ENCODE measurements around the gene NFIC. TPM values are rescaled to one million over a fixed set of nuclear protein-coding genes. Genes with fewer than 3 reads are reported as not detected.
"Not testable (repeated sequence)": the region's sequence is repeated elsewhere in the genome, so short reads cannot be mapped to it uniquely, and the experiment has no call there.

The NFIC gene
- total RNA-seq, 4 donors from 2014 or later, result 125 to 285 (median 155) TPM

DNA sequence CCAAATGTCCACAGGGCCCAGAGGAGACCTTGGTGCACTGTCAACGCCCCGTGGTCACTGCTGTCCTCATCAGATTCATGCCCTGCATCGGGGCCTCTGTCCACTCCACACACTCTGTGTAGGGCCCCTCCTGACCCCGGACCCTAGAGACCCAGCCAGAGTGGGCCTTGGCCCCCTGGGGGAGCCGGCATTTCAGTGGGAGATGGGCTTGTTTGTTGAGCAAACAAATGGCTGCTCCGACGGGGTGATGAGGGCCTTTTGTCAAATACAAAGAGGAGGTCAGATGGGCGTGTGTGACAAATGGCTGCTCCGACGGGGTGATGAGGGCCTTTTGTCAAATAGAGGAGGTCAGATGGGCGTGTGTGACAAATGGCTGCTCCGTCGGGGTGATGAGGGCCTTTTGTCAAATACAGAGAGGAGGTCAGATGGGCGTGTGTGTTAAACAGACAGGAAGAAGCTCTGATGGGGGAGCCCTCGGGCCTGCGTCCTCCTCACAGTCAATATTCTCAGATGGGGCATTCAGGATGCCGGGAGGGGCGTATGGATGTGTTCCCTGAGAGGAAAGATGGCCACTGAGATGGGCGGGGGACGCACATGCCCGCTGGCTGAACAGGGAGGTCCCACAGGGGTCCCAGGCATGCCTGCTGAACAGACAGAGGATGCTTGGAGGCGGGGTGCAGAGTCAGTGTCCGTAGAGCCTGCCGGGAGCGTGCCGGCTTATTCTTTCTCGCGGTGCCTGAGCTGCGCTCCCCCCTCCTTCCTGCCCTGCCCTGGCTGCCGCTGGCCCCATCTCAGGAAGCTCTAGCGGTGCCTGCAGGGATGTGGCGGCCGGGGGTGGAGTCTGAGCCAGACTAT is 77.7 kb downstream of the NFIC start:
- 15% methylated on average over 14 of the region's 33 CpGs; no CpG with 5 or more reads in 1 of the 2 donors for WGBS, 2 donors (ENCODE audit: low coverage in 1 of 2)
- Histone ChIP-seq H3K4me1 (peaks cover 0 to 72% (median 29%) of the 10 kb centered on the region in 3 donors), H3K4me3 (no peak overlapping the region), H3K27me3 (no peaks in the 10 kb centered on the region), H3K9me3 (no peaks in the 10 kb centered on the region), H3K27ac (peak overlapping the region in 3 of 4 donors; percentile 66 to 83 (median 82)), H3K36me3 (peaks cover 0 to 92% of the 10 kb centered on the region in 2 donors)
- TF ChIP-seq POLR2A (IDR thresholded peaks at IDR 0.05), result no peak
- TF ChIP-seq EP300 (IDR thresholded peaks at IDR 0.05), result no peak
- TF ChIP-seq, protein P1, sequence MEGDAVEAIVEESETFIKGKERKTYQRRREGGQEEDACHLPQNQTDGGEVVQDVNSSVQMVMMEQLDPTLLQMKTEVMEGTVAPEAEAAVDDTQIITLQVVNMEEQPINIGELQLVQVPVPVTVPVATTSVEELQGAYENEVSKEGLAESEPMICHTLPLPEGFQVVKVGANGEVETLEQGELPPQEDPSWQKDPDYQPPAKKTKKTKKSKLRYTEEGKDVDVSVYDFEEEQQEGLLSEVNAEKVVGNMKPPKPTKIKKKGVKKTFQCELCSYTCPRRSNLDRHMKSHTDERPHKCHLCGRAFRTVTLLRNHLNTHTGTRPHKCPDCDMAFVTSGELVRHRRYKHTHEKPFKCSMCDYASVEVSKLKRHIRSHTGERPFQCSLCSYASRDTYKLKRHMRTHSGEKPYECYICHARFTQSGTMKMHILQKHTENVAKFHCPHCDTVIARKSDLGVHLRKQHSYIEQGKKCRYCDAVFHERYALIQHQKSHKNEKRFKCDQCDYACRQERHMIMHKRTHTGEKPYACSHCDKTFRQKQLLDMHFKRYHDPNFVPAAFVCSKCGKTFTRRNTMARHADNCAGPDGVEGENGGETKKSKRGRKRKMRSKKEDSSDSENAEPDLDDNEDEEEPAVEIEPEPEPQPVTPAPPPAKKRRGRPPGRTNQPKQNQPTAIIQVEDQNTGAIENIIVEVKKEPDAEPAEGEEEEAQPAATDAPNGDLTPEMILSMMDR (IDR thresholded peaks at IDR 0.05), result peak in 1 of 4 experiments; percentile 16
- TF ChIP-seq POLR2AphosphoS5 (IDR thresholded peaks at IDR 0.05), result no peak
- ATAC-seq, result peak; percentile 62

DNA sequence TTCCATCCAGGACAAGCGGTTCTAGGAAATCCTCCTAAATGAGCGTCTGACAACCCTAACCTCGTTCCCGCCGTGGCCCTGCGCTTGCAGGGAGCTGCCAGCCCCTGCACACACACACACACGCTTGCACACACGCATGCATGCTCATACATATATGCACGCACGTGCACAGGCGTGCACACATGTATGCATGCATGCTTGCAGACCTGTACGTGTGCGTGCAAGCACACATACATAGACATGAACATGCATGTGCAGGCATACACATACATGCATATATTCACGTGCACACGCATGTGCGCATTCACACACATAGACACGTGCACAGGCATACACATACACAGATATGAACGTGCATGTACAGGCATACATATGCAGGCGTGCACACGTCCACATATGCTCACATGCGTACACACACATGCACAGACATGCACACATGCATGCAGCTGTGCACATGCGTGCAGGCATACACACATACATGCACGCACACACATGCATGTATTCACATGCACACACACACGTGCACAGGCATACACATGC is 78.4 kb downstream of the NFIC start:
- Histone ChIP-seq H3K27ac (peak overlapping the region in 2 of 4 donors; percentile 83 to 85), H3K27me3 (no peaks in the 10 kb centered on the region), H3K36me3 (peaks cover 0 to 92% of the 10 kb centered on the region in 2 donors), H3K4me1 (peaks cover 0 to 71% (median 29%) of the 10 kb centered on the region in 3 donors), H3K4me3 (no peak overlapping the region), H3K9me3 (no peaks in the 10 kb centered on the region)
- no peak for TF ChIP-seq POLR2A (IDR thresholded peaks at IDR 0.05)
- no peak for TF ChIP-seq EP300 (IDR thresholded peaks at IDR 0.05)
- TF ChIP-seq, protein P1 (IDR thresholded peaks at IDR 0.05), result no peak
- no peak for TF ChIP-seq POLR2AphosphoS5 (IDR thresholded peaks at IDR 0.05)
- WGBS, 2 donors (ENCODE audit: low coverage in 1 of 2), result 56 to 65% methylated on average over 4 to 15 of the region's 24 CpGs
- no peak for ATAC-seq

DNA sequence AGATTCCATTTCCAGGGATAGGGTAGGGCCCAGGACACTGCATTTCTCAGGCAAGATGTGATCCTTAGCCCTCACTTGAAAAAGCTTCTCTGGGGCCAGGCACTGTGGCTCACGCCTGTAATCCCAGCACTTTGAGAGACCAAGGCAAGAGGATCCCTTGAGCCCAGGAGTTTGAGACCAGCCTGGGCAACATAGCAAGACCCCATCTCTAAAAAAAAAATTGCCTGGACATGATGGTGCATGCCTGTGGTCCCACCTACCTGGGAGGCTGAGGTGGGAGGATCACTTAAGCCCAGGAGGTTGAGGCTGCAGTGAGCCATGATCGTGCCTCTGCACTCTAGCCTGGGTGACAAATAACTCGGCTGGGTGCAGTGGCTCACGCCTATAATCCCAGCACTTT is 80.3 kb downstream of the NFIC start:
- H3K27me3 ChIP-seq, H3K4me3 ChIP-seq, H3K9me3 ChIP-seq, ATAC-seq: not testable (repeated sequence)
- H3K4me1 ChIP-seq, result peaks cover 0 to 66% (median 32%) of the 10 kb centered on the region in 3 donors
- H3K36me3 ChIP-seq, result peaks cover 0 to 93% of the 10 kb centered on the region in 2 donors
- H3K27ac ChIP-seq, result peak overlapping the region in 3 of 4 donors; percentile 41 to 85 (median 61)
- 100% methylated on average over 1 of the region's 4 CpGs for WGBS, 2 donors (ENCODE audit: low coverage in 1 of 2)

DNA sequence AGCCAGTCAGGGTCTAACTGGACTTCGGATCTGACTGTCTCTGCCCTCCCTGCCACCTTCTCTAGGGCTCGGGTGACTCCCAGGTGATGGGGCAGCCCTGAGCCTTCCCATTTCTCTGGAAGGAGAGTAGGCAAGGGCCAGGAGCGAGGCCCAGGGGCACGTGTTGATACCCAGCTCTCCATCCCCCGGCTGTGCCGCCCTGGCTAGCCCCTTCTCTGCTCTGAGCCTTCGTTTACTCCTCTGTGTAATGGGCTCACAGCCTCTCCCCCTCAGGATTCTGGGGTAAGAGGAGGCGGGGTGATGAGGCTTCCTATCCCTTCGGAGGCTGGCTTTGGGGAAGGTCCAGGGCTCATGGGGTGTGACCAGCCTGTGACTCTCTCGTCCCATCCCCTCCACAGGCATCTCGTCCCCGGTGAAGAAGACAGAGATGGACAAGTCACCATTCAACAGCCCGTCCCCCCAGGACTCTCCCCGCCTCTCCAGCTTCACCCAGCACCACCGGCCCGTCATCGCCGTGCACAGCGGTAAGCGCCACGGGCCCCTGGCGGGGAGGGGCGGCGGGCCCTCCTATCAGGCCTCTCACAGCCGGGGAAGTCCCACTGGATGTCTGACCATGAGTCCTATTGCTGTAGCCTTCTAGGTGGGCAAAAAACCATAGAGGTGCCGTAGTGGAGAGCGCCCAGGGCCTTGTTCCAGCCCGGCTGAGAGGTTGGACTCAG is 82.4 kb downstream of the NFIC start:
- peaks cover 0 to 94% of the 10 kb centered on the region in 2 donors for H3K36me3 ChIP-seq
- no peaks in the 10 kb centered on the region for H3K9me3 ChIP-seq
- TF ChIP-seq, protein P1 (IDR thresholded peaks at IDR 0.05), result no peak
- TF ChIP-seq EP300 (IDR thresholded peaks at IDR 0.05) (no peak), POLR2A (IDR thresholded peaks at IDR 0.05) (no peak), POLR2AphosphoS5 (IDR thresholded peaks at IDR 0.05) (no peak)
- no peaks in the 10 kb centered on the region for H3K27me3 ChIP-seq
- peak overlapping the region in 3 of 4 donors; percentile 85 to 94 (median 87) for H3K27ac ChIP-seq
- no peak for ATAC-seq
- H3K4me1 ChIP-seq, result peaks cover 0 to 60% (median 24%) of the 10 kb centered on the region in 3 donors
- no peak overlapping the region for H3K4me3 ChIP-seq
- WGBS, 2 donors (ENCODE audit: low coverage in 1 of 2), result 72% methylated on average over 2 to 4 of the region's 28 CpGs

DNA sequence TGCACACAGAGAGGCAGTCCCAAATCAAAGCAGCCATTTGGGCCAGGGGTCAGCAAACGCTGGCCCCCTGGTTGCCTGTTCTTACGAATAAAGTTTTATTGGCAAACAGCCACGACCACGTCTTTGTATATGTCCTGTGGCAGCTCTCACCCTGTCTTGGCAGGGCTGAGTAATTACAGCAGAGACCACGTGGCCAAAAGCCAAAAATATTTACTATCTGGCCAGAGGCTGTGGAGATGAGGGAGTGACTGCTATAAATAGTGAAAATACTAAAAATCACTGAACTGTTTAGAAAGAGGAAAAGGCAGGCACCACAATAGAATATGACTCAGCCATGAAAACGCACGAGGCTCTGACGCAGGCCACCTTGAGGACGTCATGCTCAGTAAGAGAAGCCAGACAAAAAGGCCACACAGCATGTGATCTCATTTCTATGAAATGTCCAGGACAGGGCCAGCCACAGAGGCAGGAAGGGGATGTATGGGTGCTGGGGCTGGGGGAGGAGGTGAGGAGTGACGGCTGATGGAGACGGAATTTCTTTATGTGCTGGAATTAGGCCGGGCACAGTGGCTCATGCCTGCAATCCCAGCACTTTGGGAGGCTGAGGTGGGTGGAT is 84.5 kb downstream of the NFIC start:
- Histone ChIP-seq H3K27me3 (no peaks in the 10 kb centered on the region), H3K4me3 (no peak overlapping the region), H3K4me1 (peaks cover 0 to 57% (median 10%) of the 10 kb centered on the region in 3 donors), H3K36me3 (peaks cover 0 to 99% of the 10 kb centered on the region in 2 donors), H3K27ac (peak overlapping the region; percentile 62 to 94 (median 86)), H3K9me3 (no peaks in the 10 kb centered on the region)
- ATAC-seq, result peak; percentile 95
- WGBS, 2 donors (ENCODE audit: low coverage in 1 of 2), result 11 to 38% methylated on average over 6 to 10 of the region's 12 CpGs
- peak; percentile 83 for TF ChIP-seq EP300 (IDR thresholded peaks at IDR 0.05)
- peak; percentile 95 for TF ChIP-seq POLR2AphosphoS5 (IDR thresholded peaks at IDR 0.05)
- no peak for TF ChIP-seq POLR2A (IDR thresholded peaks at IDR 0.05)

Measured in gastroesophageal sphincter (tissue), 4 donors.